ENCODE results near the gene PRDX5.

The PRDX5 gene

GRCh38 chr11:64333556-64333955 lies 15.6 kb downstream of the PRDX5 start:
- ATAC-seq, result no peak
- TF ChIP-seq PATZ1 (CRISPR knock-in tag; IDR thresholded peaks at IDR 0.05; ENCODE audit: borderline replicate concordance) (no peak), ZNF70 (CRISPR knock-in tag; IDR thresholded peaks at IDR 0.05) (no peak), TSHZ2 (CRISPR knock-in tag; IDR thresholded peaks at IDR 0.05) (no peak), ZNF8 (CRISPR knock-in tag; IDR thresholded peaks at IDR 0.05) (no peak), ZFP3 (CRISPR knock-in tag; IDR thresholded peaks at IDR 0.05) (no peak), OSR1 (CRISPR knock-in tag; IDR thresholded peaks at IDR 0.05) (no peak), SNAI2 (CRISPR knock-in tag; IDR thresholded peaks at IDR 0.05) (no peak), ZC3H10 (CRISPR knock-in tag; IDR thresholded peaks at IDR 0.05) (no peak)

GRCh38 chr11:64334764-64335735 lies 17.1 kb downstream of the PRDX5 start:
- peak; percentile 86 for ATAC-seq
- TF ChIP-seq TOX (CRISPR knock-in tag; IDR thresholded peaks at IDR 0.05; ENCODE audit: borderline replicate concordance) (no peak), PATZ1 (CRISPR knock-in tag; IDR thresholded peaks at IDR 0.05; ENCODE audit: borderline replicate concordance) (no peak), OSR1 (CRISPR knock-in tag; IDR thresholded peaks at IDR 0.05) (no peak), TCF4 (CRISPR knock-in tag; IDR thresholded peaks at IDR 0.05; ENCODE audit: borderline replicate concordance) (no peak), CSDC2 (CRISPR knock-in tag; IDR thresholded peaks at IDR 0.05) (no peak), ISL1 (CRISPR knock-in tag; IDR thresholded peaks at IDR 0.05) (0 out of 2 replicates have a peak, but pooled peaks have one; percentile 33), ZFP30 (CRISPR knock-in tag; IDR thresholded peaks at IDR 0.05) (no peak)

GRCh38 chr11:64337538-64338249 lies 19.8 kb downstream of the PRDX5 start:
- no peak for ATAC-seq
- no peak for TF ChIP-seq ZFP3 (CRISPR knock-in tag; IDR thresholded peaks at IDR 0.05)

- TF ChIP-seq SNAI2 (CRISPR knock-in tag; IDR thresholded peaks at IDR 0.05) (no peak), ZC3H10 (CRISPR knock-in tag; IDR thresholded peaks at IDR 0.05) (no peak), CSRNP3 (CRISPR knock-in tag; IDR thresholded peaks at IDR 0.05) (no peak), TOX (CRISPR knock-in tag; IDR thresholded peaks at IDR 0.05; ENCODE audit: borderline replicate concordance) (no peak), CSDC2 (CRISPR knock-in tag; IDR thresholded peaks at IDR 0.05) (no peak), PATZ1 (CRISPR knock-in tag; IDR thresholded peaks at IDR 0.05; ENCODE audit: borderline replicate concordance) (no peak), CREB5 (CRISPR knock-in tag; IDR thresholded peaks at IDR 0.05; ENCODE audit: low read depth) (no peak), ARNTL (CRISPR knock-in tag; IDR thresholded peaks at IDR 0.05; ENCODE audit: borderline replicate concordance, low read depth) (no peak), PPARA (CRISPR knock-in tag; IDR thresholded peaks at IDR 0.05; ENCODE audit: borderline replicate concordance) (no peak), RARB (CRISPR knock-in tag; IDR thresholded peaks at IDR 0.05) (no peak), BACH2 (CRISPR knock-in tag; IDR thresholded peaks at IDR 0.05; ENCODE audit: borderline replicate concordance) (no peak), ZFP30 (CRISPR knock-in tag; IDR thresholded peaks at IDR 0.05) (no peak), ZFP3 (CRISPR knock-in tag; IDR thresholded peaks at IDR 0.05) (no peak), ZNF8 (CRISPR knock-in tag; IDR thresholded peaks at IDR 0.05) (no peak), ZNF70 (CRISPR knock-in tag; IDR thresholded peaks at IDR 0.05) (no peak), OSR1 (CRISPR knock-in tag; IDR thresholded peaks at IDR 0.05) (no peak), ESRRG (CRISPR knock-in tag; IDR thresholded peaks at IDR 0.05) (no peak), GLIS3 (CRISPR knock-in tag; IDR thresholded peaks at IDR 0.05) (no peak), ISL1 (CRISPR knock-in tag; IDR thresholded peaks at IDR 0.05) (no peak)
- no peak for ATAC-seq
These were observed 20.8 kb downstream of the PRDX5 start for GRCh38 chr11:64338716-64339115.

Measured in SK-N-SH treated with all-trans-retinoic acid at 6 μM for 48 hours (cell line).